H1 (cell line): ENCODE data around the gene POU6F2. TPM values are rescaled to one million over a fixed set of nuclear protein-coding genes. Genes with fewer than 3 reads are reported as not detected.

Experiments
- CTCF ChIA-PET: fragments of 300-600 bp; sonication (Branson Sonifier 250); formaldehyde crosslinking; loops from one replicate; lab custom pipeline; 2021; ENCODE audit not compliant: partially characterized antibody; lab: Charles Lee
- POLR2A ChIA-PET: fragments of 300-600 bp; sonication (Branson Sonifier 250); formaldehyde crosslinking; loops from one replicate; lab custom pipeline; 2021; ENCODE audit warnings: inconsistent platforms; ENCODE audit not compliant: partially characterized antibody; lab: Charles Lee
- DNase-seq, 2 experiments: peaks; one replicate each; pipeline versions ENCODE4 v3.0.0 to v3.0.0-alpha.2; 2010 to 2022; ENCODE audit warnings: low spot score in 2 of 2, low read depth in 1 of 2, mixed read lengths in 1 of 2
- FAIRE-seq: peaks from 2 replicates; lab custom pipeline; 2011; peaks lifted over from hg19 to GRCh38; lab: Jason Lieb, UNC
- H2AFZ ChIP-seq: 2 replicates; pipeline ENCODE4 v1.8.1; 2012; ENCODE audit warnings: low read length, inconsistent platforms
- H2AK5ac ChIP-seq: 2 replicates; pipeline ENCODE4 v1.6.1; 2013; ENCODE audit warnings: low read depth, low read length
- H2BK120ac ChIP-seq: replicated peaks from 2 replicates; pipeline ENCODE3; 2013; ENCODE audit warnings: low read depth, low read length, inconsistent platforms
- H2BK12ac ChIP-seq: 2 replicates; pipeline ENCODE4 v1.6.1; 2013; ENCODE audit warnings: low read depth, low read length
- H2BK15ac ChIP-seq: 2 replicates; pipeline ENCODE4 v1.6.1; 2013; ENCODE audit warnings: low read length
- H2BK20ac ChIP-seq: 2 replicates; pipeline ENCODE4 v1.6.1; 2013; ENCODE audit warnings: low read length
- H2BK5ac ChIP-seq: 2 replicates; pipeline ENCODE4 v1.6.1; 2013; ENCODE audit warnings: low read depth, low read length
- H3K14ac ChIP-seq: 2 replicates; pipeline ENCODE4 v1.6.1; 2013; ENCODE audit warnings: inconsistent platforms; ENCODE audit not compliant: insufficient read length
- H3K18ac ChIP-seq: 2 replicates; pipeline ENCODE4 v1.6.1; 2013; ENCODE audit warnings: low read length; ENCODE audit errors: extremely low read depth
- H3K23ac ChIP-seq: 2 replicates; pipeline ENCODE4 v1.6.1; 2013; ENCODE audit warnings: inconsistent platforms; ENCODE audit not compliant: insufficient read length
- H3K23me2 ChIP-seq: 2 replicates; pipeline ENCODE4 v1.6.1; 2013; ENCODE audit warnings: low read depth, low read length
- H3K27ac ChIP-seq: 2 replicates; pipeline ENCODE4 v1.6.1; 2011; ENCODE audit warnings: low read depth, low read length, inconsistent platforms
- H3K27me3 ChIP-seq, 4 experiments: replicated peaks in 1 of 4; 1 replicate in 1 of 4; 2 replicates in 3 of 4; pipeline versions ENCODE4 v1.6.1 to v1.8.1; 2011 to 2013; ENCODE audit warnings: low read length in 3 of 4, mild to moderate bottlenecking in 3 of 4, inconsistent platforms in 2 of 4, mixed read lengths in 2 of 4, moderate library complexity in 1 of 4; ENCODE audit not compliant: control insufficient read depth in 3 of 4, insufficient read depth in 3 of 4; ENCODE audit errors: extremely low read depth in 1 of 4
- H3K36me3 ChIP-seq, 4 experiments: 2 replicates each; pipeline versions ENCODE4 v1.6.1 to v1.8.1; 2011 to 2013; ENCODE audit warnings: mild to moderate bottlenecking in 4 of 4, low read length in 3 of 4, moderate library complexity in 2 of 4, control low read depth in 1 of 4, inconsistent platforms in 1 of 4; ENCODE audit not compliant: insufficient read depth in 4 of 4, control insufficient read depth in 2 of 4
- H3K4ac ChIP-seq: replicated peaks from 2 replicates; pipeline ENCODE3; 2013; ENCODE audit warnings: low read length, low read depth, mixed read lengths, inconsistent platforms; ENCODE audit not compliant: insufficient read length
- H3K4me1 ChIP-seq, 4 experiments: replicated peaks in 1 of 4; 1 replicate in 1 of 4; 2 replicates in 3 of 4; pipeline versions ENCODE4 v1.6.1 to v1.8.1; 2011 to 2013; ENCODE audit warnings: low read length in 3 of 4, inconsistent platforms in 2 of 4, mixed read lengths in 1 of 4; ENCODE audit not compliant: insufficient read depth in 4 of 4, control insufficient read depth in 3 of 4
- H3K4me2 ChIP-seq, 2 experiments: 2 replicates each; pipeline versions ENCODE4 v1.6.1 to v1.8.1; 2011 to 2013; ENCODE audit warnings: low read depth in 2 of 2, low read length in 2 of 2, control low read depth in 1 of 2, inconsistent platforms in 1 of 2, mild to moderate bottlenecking in 1 of 2; ENCODE audit not compliant: insufficient read depth in 1 of 2
- H3K4me3 ChIP-seq, 4 experiments: fragments of 200-600, 300-600 bp in 1 of 4; sonication (generic), shearing (Covaris generic), sonication (Bioruptor Twin) in 1 of 4; 2 replicates each; pipeline versions ENCODE4 v1.5.1 to v1.8.1; 2011 to 2016; ENCODE audit warnings: low read length in 4 of 4, low read depth in 3 of 4, control low read depth in 2 of 4, inconsistent platforms in 2 of 4, mild to moderate bottlenecking in 2 of 4, mixed read lengths in 1 of 4, moderate library complexity in 1 of 4; ENCODE audit not compliant: insufficient read depth in 2 of 4; ENCODE audit errors: extremely low read depth in 1 of 4
- H3K56ac ChIP-seq: replicated peaks from 2 replicates; pipeline ENCODE3; 2013; ENCODE audit warnings: low read depth, mild to moderate bottlenecking, mixed read lengths, low read length, inconsistent platforms; ENCODE audit not compliant: insufficient read length
- H3K79me1 ChIP-seq: 2 replicates; pipeline ENCODE4 v1.6.1; 2013; ENCODE audit warnings: low read depth, low read length, control low read depth
- H3K79me2 ChIP-seq, 2 experiments: 2 replicates each; pipeline versions ENCODE4 v1.6.1 to v1.8.1; 2012 to 2013; ENCODE audit warnings: low read length in 2 of 2, mild to moderate bottlenecking in 2 of 2, inconsistent platforms in 1 of 2; ENCODE audit not compliant: insufficient read depth in 2 of 2, control insufficient read depth in 1 of 2
- H3K9ac ChIP-seq, 4 experiments: replicated peaks in 1 of 4; 1 replicate in 1 of 4; 2 replicates in 3 of 4; pipeline versions ENCODE4 v1.6.1 to v1.8.1; 2011 to 2013; ENCODE audit warnings: low read depth in 3 of 4, low read length in 3 of 4, control low read depth in 2 of 4, mild to moderate bottlenecking in 2 of 4, moderate library complexity in 2 of 4, inconsistent platforms in 1 of 4; ENCODE audit errors: extremely low read depth in 1 of 4
- H3K9me3 ChIP-seq, 2 experiments: 2 replicates each; pipeline versions ENCODE4 v1.6.1 to v1.8.1; 2012 to 2013; ENCODE audit warnings: mild to moderate bottlenecking in 2 of 2, moderate library complexity in 2 of 2, control low read depth in 1 of 2, inconsistent platforms in 1 of 2, low read depth in 1 of 2, low read length in 1 of 2, mixed read lengths in 1 of 2; ENCODE audit not compliant: insufficient read depth in 2 of 2
- H4K20me1 ChIP-seq, 2 experiments: replicated peaks in 1 of 2; 2 replicates each; pipeline versions ENCODE3 to v1.8.1; 2011 to 2013; ENCODE audit warnings: inconsistent platforms in 2 of 2, low read length in 2 of 2, mild to moderate bottlenecking in 1 of 2; ENCODE audit not compliant: insufficient read depth in 2 of 2, control insufficient read depth in 1 of 2
- H4K5ac ChIP-seq: 2 replicates; pipeline ENCODE4 v1.6.1; 2013; ENCODE audit warnings: low read length, low read depth, mixed read lengths, inconsistent platforms; ENCODE audit not compliant: insufficient read length
- H4K8ac ChIP-seq: 2 replicates; pipeline ENCODE4 v1.8.0; 2013; ENCODE audit warnings: mild to moderate bottlenecking, moderate library complexity, low read length, inconsistent platforms; ENCODE audit not compliant: insufficient read depth; ENCODE audit errors: extremely low read depth
- H4K91ac ChIP-seq: replicated peaks from 2 replicates; pipeline ENCODE3; 2013; ENCODE audit warnings: low read length, mixed read lengths, inconsistent platforms; ENCODE audit not compliant: insufficient read length
- ATF2 ChIP-seq: IDR thresholded peaks from 2 replicates; pipeline ENCODE4 v1.6.1; 2012; ENCODE audit warnings: low read length, inconsistent platforms
- BACH1 ChIP-seq: IDR thresholded peaks from 2 replicates; pipeline ENCODE4 v1.6.1; 2012; ENCODE audit warnings: low read length, improper control_type of control experiment
- BCL11A ChIP-seq, 2 experiments: IDR thresholded peaks; one replicate each; pipeline ENCODE4 v1.6.1; 2011; ENCODE audit warnings: low read depth in 2 of 2, low read length in 2 of 2, mild to moderate bottlenecking in 2 of 2
- CBX5 ChIP-seq: fragments of 300-800, 300-1000 bp; sonication (generic); IDR thresholded peaks from 2 replicates; pipeline ENCODE4 v1.7.1; 2016; ENCODE audit warnings: antibody characterized with exemption, low read length, low read depth
- CHD1 ChIP-seq: IDR thresholded peaks from 2 replicates; pipeline ENCODE4 v1.6.1; 2012; ENCODE audit warnings: low read depth, low read length, improper control_type of control experiment
- EP300 ChIP-seq, 2 experiments: IDR thresholded peaks; 1 replicate in 1 of 2; 2 replicates in 1 of 2; pipeline ENCODE4 v1.6.1; 2011 to 2012; ENCODE audit warnings: low read depth in 2 of 2, low read length in 2 of 2, mild to moderate bottlenecking in 2 of 2, borderline replicate concordance in 1 of 2, inconsistent platforms in 1 of 2, moderate library complexity in 1 of 2
- SAP30 ChIP-seq: fragments of 300-600 bp; sonication (generic); IDR thresholded peaks from 2 replicates; pipeline ENCODE4 v1.7.1; 2012; ENCODE audit warnings: low read length, moderate library complexity, mild to moderate bottlenecking, inconsistent platforms; ENCODE audit not compliant: insufficient read depth, insufficient replicate concordance
- SIRT6 ChIP-seq: IDR thresholded peaks from one replicate; pipeline ENCODE4 v1.7.1; 2012; ENCODE audit warnings: low read length, inconsistent platforms
- TAF1 ChIP-seq: IDR thresholded peaks from 2 replicates; pipeline ENCODE4 v1.6.1; 2011; ENCODE audit warnings: mild to moderate bottlenecking, low read depth, low read length
- USF2 ChIP-seq: IDR thresholded peaks from 2 replicates; pipeline ENCODE4 v1.6.1; 2011; ENCODE audit warnings: low read length, improper control_type of control experiment
- ZNF274 ChIP-seq: IDR thresholded peaks from 2 replicates; pipeline ENCODE4 v1.7.0; 2012; ENCODE audit warnings: low read length, borderline replicate concordance; ENCODE audit errors: extremely low read depth
- WGBS, 2 experiments: shearing (Covaris generic) in 1 of 2; methylation state at CpG; one replicate each; pipeline versions ENCODE4 v1.1.6 to v1.1.7; 2013 to 2015; ENCODE audit warnings: low lambda C conversion rate in 2 of 2, mixed read lengths in 2 of 2, inconsistent platforms in 1 of 2, low coverage in 1 of 2, missing lambda C conversion rate in 1 of 2; ENCODE audit not compliant: insufficient replicate concordance in 2 of 2, insufficient coverage in 1 of 2, insufficient read length in 1 of 2; ENCODE audit errors: extremely low coverage in 1 of 2, missing lambda C conversion rate in 1 of 2; 5-methylcytosine and 5-hydroxymethylcytosine counted together
- polyA plus RNA-seq, 7 experiments: library from polyadenylated mRNA; depleted of rRNA in 3 of 7; stranded (reverse) in 5 of 7; unstranded in 2 of 7; fragments of >200 nt in 5 of 7; fragments of 200-250 nt in 2 of 7; gene quantifications; 1 replicate in 5 of 7; 2 replicates in 1 of 7; 4 replicates in 1 of 7; pipeline versions ENCODE4 v1.2.1 to v1.2.3, GENCODE V29; 2011 to 2013; ENCODE audit warnings: missing spikeins in 2 of 7, mixed read lengths in 2 of 7
- total RNA-seq: library from RNA; stranded (reverse); fragmentation: NEBNext Ultra II Directional; extraction: Animal tissue kit (Norgen Biotek cat#: 25700); gene quantifications from 2 replicates; pipeline ENCODE4 v1.2.1, GENCODE V29; 2021

POU6F2 gene
- total and polyA plus RNA-seq, 2 of the 8 experiments (the other 6 are each of a cell fraction or from before 2014, with no cell fraction given) = 1.1 to 2.0 TPM

GRCh38 chr7:39421661-39422060, 444.0 kb downstream of the POU6F2 start:
- Histone ChIP-seq H2BK12ac (no peak overlapping the region), H4K8ac (no peak overlapping the region), H3K9ac (no peak overlapping the region), H3K27ac (no peak overlapping the region), H3K9me3 (no peaks in the 10 kb centered on the region), H3K23ac (no peak overlapping the region), H3K79me2 (no peaks in the 10 kb centered on the region), H2AK5ac (no peak overlapping the region), H3K4me2 (no peak overlapping the region), H2BK15ac (no peak overlapping the region), H3K36me3 (no peaks in the 10 kb centered on the region), H4K20me1 (no peaks in the 10 kb centered on the region), H3K23me2 (no peaks in the 10 kb centered on the region), H2BK5ac (no peak overlapping the region), H3K18ac (no peak overlapping the region), H3K4me1 (no peaks in the 10 kb centered on the region), H4K91ac (no peak overlapping the region), H2BK120ac (no peak overlapping the region), H4K5ac (no peak overlapping the region), H3K4ac (no peak overlapping the region), H2BK20ac (no peak overlapping the region), H3K14ac (no peak overlapping the region), H3K79me1 (no peaks in the 10 kb centered on the region), H3K4me3 (no peak overlapping the region), H2AFZ (no peak overlapping the region), H3K27me3 (no peaks in the 10 kb centered on the region), H3K56ac (no peak overlapping the region)
- FAIRE-seq (no peak), DNase-seq (no peak)
- POLR2A ChIA-PET = no interaction called here
- CTCF ChIA-PET = no interaction called here
- TF ChIP-seq CBX5 = no peak
- no peak for TF ChIP-seq SAP30
- TF ChIP-seq CHD1 = no peak
- TF ChIP-seq ZNF274 = no peak
- TF ChIP-seq SIRT6 = no peak
- TF ChIP-seq USF2 = no peak
- TF ChIP-seq BCL11A (IDR thresholded peaks at IDR 0.05; ENCODE audit: low read depth in 2 of 2, low read length in 2 of 2) = no peak
- no peak for TF ChIP-seq EP300 (IDR thresholded peaks at IDR 0.05; ENCODE audit: borderline replicate concordance in 1 of 2, low read depth in 2 of 2, low read length in 2 of 2)
- no peak for TF ChIP-seq TAF1
- TF ChIP-seq BACH1 = no peak
- no peak for TF ChIP-seq ATF2
- 98% methylated on average over 2 of the region's 2 CpGs; no CpG with 5 or more reads in 1 of the 2 experiments for WGBS, 2 experiments
